ENCODE measurements around the gene PRR20G. TPM values are rescaled to one million over a fixed set of nuclear protein-coding genes. Genes with fewer than 3 reads are reported as not detected.

Gene PRR20G
- total RNA-seq, 2 donors from 2014 or later: not detected

Other genes starting within 250 kb of the PRR20G start
- gene PRR23E, start 94.9 kb downstream of the PRR20G start, total RNA-seq: not detected

Data from activated T-cell treated with anti-CD3 and anti-CD28 coated beads, Interleukin-2, amount 50 U/mL, for 72 hours (primary cell).